ENCODE data around the gene DNTT.

DNA sequence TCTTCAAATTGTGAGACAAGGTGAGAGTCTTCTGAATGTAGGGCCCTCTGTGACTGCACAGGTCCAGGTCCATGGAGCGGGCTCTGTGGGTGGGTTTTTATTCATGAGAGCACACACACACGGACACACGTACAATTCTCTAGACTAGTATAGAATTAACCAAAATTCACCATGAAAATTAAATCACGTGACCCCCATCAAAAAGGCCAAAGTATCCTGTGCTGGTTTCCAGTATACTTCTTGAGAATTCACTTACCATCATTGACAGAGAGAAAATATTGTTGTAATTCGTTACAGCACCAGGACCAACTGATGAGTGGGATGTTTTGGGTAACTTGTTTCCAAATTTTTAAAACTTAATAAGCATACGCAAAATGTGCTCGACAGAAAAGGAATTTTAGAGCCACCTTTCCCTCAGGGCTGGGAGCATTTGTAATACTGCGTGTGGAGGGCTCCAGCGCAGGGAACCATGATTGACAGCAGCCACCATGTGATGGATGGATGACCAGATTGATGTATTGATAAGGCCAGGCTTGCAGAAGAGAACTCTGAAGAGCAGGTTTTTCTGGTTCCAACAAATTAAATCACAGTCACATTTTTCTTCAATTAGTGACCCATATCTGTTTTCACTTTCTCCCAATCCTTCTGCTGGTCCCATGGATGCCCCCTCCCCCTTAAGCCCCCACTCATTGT lies 14.9 kb upstream of the DNTT start:
- TF ChIP-seq POLR2A (IDR thresholded peaks at IDR 0.05) (no peak), POLR2AphosphoS5 (IDR thresholded peaks at IDR 0.05) (no peak)
- TF ChIP-seq, protein P1, sequence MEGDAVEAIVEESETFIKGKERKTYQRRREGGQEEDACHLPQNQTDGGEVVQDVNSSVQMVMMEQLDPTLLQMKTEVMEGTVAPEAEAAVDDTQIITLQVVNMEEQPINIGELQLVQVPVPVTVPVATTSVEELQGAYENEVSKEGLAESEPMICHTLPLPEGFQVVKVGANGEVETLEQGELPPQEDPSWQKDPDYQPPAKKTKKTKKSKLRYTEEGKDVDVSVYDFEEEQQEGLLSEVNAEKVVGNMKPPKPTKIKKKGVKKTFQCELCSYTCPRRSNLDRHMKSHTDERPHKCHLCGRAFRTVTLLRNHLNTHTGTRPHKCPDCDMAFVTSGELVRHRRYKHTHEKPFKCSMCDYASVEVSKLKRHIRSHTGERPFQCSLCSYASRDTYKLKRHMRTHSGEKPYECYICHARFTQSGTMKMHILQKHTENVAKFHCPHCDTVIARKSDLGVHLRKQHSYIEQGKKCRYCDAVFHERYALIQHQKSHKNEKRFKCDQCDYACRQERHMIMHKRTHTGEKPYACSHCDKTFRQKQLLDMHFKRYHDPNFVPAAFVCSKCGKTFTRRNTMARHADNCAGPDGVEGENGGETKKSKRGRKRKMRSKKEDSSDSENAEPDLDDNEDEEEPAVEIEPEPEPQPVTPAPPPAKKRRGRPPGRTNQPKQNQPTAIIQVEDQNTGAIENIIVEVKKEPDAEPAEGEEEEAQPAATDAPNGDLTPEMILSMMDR (IDR thresholded peaks at IDR 0.05), result no peak

All from breast epithelium (tissue), 3 donors.